ENCODE results near the gene OR1D2.
"Not testable (repeated sequence)": the region's sequence is repeated elsewhere in the genome, so short reads cannot be mapped to it uniquely, and the experiment has no call there.

Gene OR1D2, protein sequence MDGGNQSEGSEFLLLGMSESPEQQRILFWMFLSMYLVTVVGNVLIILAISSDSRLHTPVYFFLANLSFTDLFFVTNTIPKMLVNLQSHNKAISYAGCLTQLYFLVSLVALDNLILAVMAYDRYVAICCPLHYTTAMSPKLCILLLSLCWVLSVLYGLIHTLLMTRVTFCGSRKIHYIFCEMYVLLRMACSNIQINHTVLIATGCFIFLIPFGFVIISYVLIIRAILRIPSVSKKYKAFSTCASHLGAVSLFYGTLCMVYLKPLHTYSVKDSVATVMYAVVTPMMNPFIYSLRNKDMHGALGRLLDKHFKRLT

DNA sequence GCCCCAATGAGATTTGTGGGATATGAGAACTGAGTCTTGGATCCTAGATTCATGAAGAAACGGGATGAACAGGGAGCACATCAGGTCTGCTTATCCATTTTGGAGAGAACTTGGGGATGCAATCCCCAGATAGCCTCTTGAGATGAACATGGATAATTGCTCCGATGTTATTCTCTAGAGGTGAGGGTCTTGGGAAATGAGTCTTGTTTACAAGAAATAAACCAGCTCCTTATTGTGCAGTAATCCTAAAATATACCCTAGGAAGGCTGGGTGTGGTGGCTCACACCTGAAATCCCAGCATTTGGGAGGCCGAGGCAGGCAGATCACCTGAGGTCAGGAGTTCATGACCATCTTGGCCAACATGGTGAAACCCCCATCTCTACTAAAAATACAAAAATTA lies at the start of gene OR1D2:
Gene OR1D2 (minus strand): TSS at position 101 of the 400 bp plus-strand sequence. CDS start 11,426 bp downstream, outside the sequence.
- DNase-seq = no peak

DNA sequence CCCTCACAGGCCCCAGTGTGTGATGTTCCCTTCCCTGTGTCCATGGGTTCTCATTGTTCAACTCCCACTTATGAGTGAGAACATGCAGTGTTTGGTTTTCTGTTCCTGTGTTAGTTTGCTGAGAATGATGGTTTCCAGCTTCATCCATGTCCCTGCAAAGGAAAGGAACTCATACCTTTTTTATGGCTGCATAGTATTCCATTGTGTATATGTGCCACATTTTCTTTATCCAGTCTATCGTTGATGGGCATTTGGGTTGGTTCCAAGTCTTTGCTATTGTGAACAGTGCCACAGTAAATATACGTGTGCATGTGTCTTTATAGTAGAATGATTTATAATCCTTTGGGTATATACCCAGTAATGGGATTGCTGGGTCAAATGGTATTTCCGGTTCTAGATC lies 33.3 kb upstream of the OR1D2 start:
- not testable (repeated sequence) for DNase-seq

- no peak for DNase-seq
Measured at GRCh38 chr17:3127451-3127850, 23.2 kb upstream of the OR1D2 start, which contains the start of gene OR1G1. TSS of gene OR1G1 (minus strand) at chr17:3127551. CDS start at chr17:3127551, 0 bp downstream.

- DNase-seq = not testable (repeated sequence)
Measured at GRCh38 chr17:3073850-3074249, 30.4 kb downstream of the OR1D2 start.

- DNase-seq = not testable (repeated sequence)
Measured at GRCh38 chr17:3065192-3065591, 39.0 kb downstream of the OR1D2 start.

DNA sequence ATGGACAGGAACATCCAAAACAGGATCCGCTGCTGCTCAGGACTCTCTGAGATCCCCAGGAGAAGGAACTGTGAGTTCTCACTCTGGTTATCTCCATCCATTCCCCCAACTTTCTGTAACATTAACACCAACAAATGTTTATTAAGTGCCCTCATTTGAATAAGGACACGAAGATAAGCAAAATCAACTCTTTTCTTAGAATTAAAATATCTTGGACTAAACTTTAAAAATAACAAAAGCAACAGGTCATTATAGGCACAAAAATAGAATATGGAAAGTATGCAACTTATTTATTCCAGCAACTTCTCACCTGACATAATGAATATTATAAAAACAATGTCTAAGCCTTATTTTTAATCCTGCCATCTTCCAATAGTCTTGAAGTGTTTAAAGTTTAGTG lies 40.7 kb downstream of the OR1D2 start, which contains the start of gene OR1D5:
Gene OR1D5 (minus strand): TSS at position 101 of the 400 bp plus-strand sequence. CDS start 0 bp downstream, at position 101.
- not testable (repeated sequence) for DNase-seq

GRCh38 chr17:3062824-3063377 lies 41.3 kb downstream of the OR1D2 start:
- not testable (repeated sequence) for DNase-seq

- DNase-seq = not testable (repeated sequence)
Measured at GRCh38 chr17:3054868-3055267, 49.4 kb downstream of the OR1D2 start.

DNA sequence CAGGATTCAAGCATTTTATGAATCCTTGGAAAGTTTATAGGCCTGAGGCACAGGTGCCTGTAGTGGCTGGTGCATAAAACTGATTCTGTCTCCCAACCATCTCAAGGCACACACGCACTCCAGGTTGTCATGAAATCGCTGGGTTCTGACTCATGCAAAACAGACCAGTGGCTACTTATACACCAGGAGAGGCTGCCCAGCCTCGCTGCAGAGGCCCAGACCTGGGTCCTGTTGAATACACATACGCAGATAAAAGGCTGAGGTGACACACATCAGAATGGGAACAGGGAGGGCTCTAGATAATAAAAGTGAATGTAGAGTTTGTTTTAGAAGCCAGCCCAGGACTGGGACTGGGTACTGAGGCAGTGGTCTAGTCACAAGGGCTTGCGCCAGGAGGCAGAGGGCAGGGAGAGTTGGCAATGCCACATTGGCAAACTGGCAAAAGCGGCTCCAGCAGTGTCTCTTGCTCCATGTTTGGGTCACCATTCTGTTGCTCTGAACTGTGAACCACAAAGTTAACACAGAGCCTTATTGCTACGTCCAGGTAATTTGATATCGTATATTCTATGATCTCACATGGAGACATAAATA lies 54.4 kb downstream of the OR1D2 start:
- no peak for DNase-seq

DNA sequence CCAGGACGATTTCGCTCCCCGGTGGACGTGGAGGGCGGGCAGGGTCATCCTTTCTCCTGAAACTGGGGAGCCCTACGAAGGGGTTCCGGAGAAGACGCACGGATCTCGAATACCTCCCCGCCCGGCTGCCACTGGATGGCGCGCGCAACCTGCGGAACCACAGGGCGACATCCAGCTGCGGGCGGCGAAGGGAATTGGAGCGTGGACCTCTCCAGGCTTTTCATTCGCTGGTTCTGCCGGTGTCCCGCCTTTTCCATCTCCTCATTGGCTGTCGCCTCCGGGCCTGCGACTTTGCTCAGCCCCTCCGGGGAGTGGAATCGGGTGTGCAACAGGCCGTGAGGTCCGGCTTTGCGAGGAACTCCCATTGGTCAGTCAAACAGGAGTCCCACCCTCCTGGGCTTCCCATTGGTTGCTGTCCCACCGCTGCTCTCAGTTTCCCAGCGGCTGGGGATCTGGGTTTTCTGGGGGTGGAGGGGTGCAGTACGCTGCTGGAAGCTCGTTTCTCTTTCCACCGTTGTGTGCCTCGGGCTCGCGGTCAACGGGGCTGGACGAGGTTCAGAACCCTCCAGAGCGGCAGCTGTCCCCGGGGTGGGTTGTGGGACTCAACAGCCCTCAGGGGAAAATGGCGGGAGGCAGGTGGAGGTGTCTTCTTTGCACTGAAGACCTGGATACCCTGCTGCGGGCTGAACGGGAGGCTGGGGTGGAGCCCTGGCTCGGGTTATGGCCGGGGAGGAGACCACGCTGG lies 55.3 kb downstream of the OR1D2 start:
- peak; percentile 45 for DNase-seq

DNA sequence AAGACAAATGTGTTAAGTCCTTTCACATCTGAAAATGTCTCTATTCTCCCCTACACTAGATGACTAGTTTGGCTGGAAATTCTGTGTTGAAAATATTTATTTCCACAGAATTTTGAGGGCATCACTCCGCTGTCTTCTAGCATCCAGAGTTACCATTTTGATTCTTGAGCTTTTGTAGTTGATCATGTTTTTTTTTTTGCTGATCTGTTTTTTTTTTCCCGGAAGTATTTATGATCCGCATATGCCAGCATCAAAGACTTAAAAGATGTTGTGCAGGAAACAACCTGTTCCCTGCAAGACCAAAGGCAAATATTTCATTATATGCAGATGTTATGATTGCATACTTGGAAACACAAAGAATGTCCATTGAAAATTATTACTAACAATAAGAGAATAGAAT lies 57.5 kb downstream of the OR1D2 start:
- no peak for DNase-seq

DNA sequence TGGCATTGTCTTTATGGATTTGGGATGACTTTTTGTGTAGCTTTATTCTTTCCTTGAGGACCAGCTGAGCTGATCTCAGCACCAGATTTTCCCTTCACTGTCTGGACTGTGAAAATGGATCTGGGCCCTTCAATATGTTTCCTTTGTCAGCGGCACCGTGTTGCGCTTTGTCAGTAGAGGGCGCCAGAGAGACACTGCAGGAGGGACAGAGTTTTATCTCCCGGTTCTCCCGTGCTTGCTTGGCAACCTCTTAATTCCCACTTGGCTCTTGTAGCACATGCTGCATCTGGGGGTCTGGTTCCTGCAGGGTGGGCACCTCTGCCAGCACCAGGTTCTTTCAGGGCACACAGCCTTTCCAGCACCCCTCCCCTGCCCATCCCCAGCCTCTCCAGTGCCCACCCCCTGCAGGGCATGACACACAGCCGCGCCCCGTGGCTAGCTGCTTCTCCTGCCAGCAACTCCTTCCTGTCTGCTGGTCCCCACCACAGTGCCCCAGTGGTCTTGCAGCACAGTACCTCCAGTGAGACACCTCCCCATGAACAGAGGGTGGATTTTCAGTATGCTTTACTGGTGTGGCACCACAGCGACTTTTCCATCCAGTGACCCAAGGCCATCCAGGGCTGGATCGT lies 60.4 kb downstream of the OR1D2 start:
- DNase-seq = no peak

DNA sequence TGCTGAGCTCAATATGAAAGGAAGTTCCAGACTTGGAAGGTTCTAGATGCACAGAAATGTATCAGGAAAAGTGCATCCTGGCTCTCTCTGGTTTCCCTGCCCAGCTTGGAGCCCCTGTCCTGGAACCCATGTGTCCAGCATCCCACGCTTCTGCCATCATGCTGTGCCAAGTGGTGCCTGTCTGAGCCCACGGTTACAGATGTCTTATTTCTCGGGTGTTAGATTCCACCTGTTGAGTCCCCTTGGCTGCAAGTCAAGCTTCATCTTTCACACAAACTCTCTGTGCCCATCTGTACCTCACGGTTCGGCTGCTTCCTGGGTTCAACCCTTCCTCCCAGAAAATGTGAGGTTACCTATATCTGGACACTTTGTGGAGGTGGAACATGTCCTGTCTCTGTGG lies 63.3 kb downstream of the OR1D2 start:
- DNase-seq = no peak

- DNase-seq = no peak
Measured at GRCh38 chr17:3039736-3040135, 64.5 kb downstream of the OR1D2 start.

DNA sequence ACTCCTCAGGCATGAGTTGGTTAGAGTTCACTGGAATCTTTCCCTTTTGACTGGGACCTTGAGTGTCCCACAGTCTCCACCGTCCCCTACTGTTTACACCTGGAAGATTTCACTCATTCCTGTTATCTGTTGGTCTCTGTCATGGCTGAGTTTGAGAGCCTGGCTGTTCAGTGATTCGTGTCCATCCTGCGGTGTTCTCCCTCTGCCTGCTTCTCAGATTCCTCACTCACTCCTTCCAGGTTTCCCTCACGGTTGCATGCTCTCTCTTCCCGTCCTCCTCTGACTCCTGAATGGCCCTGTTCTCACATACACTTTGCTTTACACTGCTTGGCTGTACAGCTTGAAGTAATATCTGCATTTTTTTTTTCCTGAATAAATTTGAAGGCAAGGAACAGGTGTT lies 65.3 kb downstream of the OR1D2 start:
- no peak for DNase-seq
